Measurements from ENCODE around the gene SMIM24.

DNA sequence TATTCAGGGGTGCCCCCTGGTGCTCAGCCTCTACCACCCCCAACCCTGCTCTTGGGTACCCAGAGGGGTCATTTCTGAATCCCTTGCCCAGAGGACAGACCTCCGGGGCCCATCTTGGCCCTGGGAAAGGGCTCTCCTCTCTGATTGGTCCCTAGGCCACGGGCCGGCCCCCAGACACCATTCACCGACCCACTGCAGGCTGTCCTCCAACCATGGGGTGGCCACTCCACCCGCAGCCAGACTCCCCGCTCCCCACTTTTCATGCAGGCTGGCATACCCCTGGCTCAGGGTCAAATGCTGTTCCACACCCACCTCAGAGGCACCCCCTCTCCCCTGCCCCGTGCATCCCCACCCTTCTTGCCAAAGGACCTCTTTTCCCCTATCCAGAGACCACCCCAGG lies 14.8 kb downstream of the SMIM24 start:
- TF ChIP-seq, protein P1, sequence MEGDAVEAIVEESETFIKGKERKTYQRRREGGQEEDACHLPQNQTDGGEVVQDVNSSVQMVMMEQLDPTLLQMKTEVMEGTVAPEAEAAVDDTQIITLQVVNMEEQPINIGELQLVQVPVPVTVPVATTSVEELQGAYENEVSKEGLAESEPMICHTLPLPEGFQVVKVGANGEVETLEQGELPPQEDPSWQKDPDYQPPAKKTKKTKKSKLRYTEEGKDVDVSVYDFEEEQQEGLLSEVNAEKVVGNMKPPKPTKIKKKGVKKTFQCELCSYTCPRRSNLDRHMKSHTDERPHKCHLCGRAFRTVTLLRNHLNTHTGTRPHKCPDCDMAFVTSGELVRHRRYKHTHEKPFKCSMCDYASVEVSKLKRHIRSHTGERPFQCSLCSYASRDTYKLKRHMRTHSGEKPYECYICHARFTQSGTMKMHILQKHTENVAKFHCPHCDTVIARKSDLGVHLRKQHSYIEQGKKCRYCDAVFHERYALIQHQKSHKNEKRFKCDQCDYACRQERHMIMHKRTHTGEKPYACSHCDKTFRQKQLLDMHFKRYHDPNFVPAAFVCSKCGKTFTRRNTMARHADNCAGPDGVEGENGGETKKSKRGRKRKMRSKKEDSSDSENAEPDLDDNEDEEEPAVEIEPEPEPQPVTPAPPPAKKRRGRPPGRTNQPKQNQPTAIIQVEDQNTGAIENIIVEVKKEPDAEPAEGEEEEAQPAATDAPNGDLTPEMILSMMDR (IDR thresholded peaks at IDR 0.05), result no peak
- TF ChIP-seq POLR2AphosphoS5 (IDR thresholded peaks at IDR 0.05), result no peak
- TF ChIP-seq POLR2A (IDR thresholded peaks at IDR 0.05), result no peak
